Naive B cell (primary cell): Measurements from ENCODE around the gene CHST1. TPM values are rescaled to one million over a fixed set of nuclear protein-coding genes. Genes with fewer than 3 reads are reported as not detected.

Experiments
- ATAC-seq, 2 donors: fragments of 150-1000 bp; cut with Tn5 transposase; 2 replicates each; pipeline ENCODE4 v1.10.0; 2021; ENCODE audit warnings: low read depth in 2 of 2, mild to moderate bottlenecking in 2 of 2, moderate library complexity in 2 of 2
- DNase-seq: peaks from one replicate; pipeline ENCODE4 v3.0.0; 2022
- H3K27ac Mint-ChIP-seq, 6 donors: one replicate each; pipeline ENCODE4 v1.8.0; 2020 to 2022; ENCODE audit warnings: mild to moderate bottlenecking in 6 of 6, mixed read lengths in 6 of 6, moderate library complexity in 5 of 6, inconsistent platforms in 2 of 6
- H3K27me3 Mint-ChIP-seq, 3 donors: one replicate each; pipeline ENCODE4 v1.8.0; 2021 to 2022; ENCODE audit warnings: mixed read lengths in 3 of 3, mild to moderate bottlenecking in 1 of 3
- H3K36me3 Mint-ChIP-seq, 2 donors: one replicate each; pipeline ENCODE4 v1.8.0; 2020 to 2022; ENCODE audit warnings: mixed read lengths in 2 of 2, inconsistent platforms in 1 of 2, mild to moderate bottlenecking in 1 of 2
- H3K4me1 Mint-ChIP-seq, 3 donors: one replicate each; pipeline ENCODE4 v1.8.0; 2020 to 2022; ENCODE audit warnings: mixed read lengths in 3 of 3, inconsistent platforms in 1 of 3, mild to moderate bottlenecking in 1 of 3, moderate library complexity in 1 of 3
- H3K4me3 Mint-ChIP-seq, 8 donors: one replicate each; pipeline ENCODE4 v1.8.0; 2020 to 2022; ENCODE audit warnings: mild to moderate bottlenecking in 8 of 8, mixed read lengths in 8 of 8, moderate library complexity in 8 of 8, inconsistent platforms in 2 of 8
- H3K9me3 Mint-ChIP-seq, 7 donors: one replicate each; pipeline ENCODE4 v1.8.0; 2020 to 2022; ENCODE audit warnings: mixed read lengths in 7 of 7, mild to moderate bottlenecking in 5 of 7, inconsistent platforms in 2 of 7, moderate library complexity in 1 of 7
- polyA plus RNA-seq, 6 donors: library from polyadenylated mRNA; unstranded; fragments of 300-500 nt; fragmentation: Illumina TruSeq; gene quantifications; one replicate each; pipeline ENCODE4 v1.2.3, GENCODE V29; 2021; ENCODE audit warnings: low read depth in 6 of 6

Gene CHST1, protein sequence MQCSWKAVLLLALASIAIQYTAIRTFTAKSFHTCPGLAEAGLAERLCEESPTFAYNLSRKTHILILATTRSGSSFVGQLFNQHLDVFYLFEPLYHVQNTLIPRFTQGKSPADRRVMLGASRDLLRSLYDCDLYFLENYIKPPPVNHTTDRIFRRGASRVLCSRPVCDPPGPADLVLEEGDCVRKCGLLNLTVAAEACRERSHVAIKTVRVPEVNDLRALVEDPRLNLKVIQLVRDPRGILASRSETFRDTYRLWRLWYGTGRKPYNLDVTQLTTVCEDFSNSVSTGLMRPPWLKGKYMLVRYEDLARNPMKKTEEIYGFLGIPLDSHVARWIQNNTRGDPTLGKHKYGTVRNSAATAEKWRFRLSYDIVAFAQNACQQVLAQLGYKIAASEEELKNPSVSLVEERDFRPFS
- polyA plus RNA-seq: not detected

DNA sequence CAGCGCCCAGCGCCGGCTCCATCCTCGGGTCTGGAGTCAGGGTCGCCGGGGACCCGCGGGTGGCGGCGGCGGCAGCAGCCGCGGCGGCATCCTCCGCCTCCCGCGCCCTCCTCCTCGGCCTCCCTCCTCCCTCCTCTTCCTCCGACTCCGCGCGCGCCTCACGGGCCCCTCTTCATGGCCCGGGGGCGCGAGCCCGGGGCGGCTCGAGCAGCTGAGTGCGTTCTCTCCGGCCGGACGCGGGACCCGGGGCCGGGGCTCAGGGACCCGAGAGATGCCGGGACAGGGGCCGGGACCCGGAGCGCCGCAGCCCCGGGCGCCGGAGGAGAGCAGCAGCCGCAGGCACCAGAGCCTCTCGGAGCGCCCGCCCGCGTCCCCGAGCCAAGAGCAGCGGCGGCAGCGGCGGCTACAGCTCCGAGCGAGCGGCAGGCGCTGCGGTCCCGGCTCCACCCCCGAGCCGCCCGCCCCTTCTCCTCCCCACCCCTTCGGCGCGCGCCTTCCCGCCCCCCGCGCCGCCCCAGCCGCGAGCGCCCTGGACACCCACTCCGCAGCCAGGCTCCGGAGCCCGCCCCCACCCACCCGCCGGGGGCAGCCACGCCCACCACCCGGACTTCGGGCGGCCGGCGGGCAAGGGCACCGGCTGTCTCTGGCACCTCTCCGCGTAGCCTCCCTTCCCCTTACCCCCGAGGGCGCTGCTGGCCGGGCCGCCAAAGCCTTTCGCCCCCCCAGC, at the start of gene CHST1:
Gene CHST1, minus strand, starts transcription at position 417 of the 727 bp plus-strand sequence. CDS start 14,699 bp downstream, outside the sequence.
- DNase-seq: no peak
- Mint-ChIP-seq H3K36me3 (peaks cover 0 to 7% of the 10 kb centered on the region in 2 donors), H3K27ac (peak within 1 kb of the TSS in 1 of 6 donors; percentile 16), H3K9me3 (no peaks in the 10 kb centered on the region), H3K27me3 (peaks cover 49 to 84% (median 73%) of the 10 kb centered on the region in 3 donors), H3K4me3 (peak within 1 kb of the TSS; percentile 32 to 89 (median 74)), H3K4me1 (peaks cover 4 to 12% (median 5%) of the 10 kb centered on the region in 3 donors)
- no peak for ATAC-seq

DNA sequence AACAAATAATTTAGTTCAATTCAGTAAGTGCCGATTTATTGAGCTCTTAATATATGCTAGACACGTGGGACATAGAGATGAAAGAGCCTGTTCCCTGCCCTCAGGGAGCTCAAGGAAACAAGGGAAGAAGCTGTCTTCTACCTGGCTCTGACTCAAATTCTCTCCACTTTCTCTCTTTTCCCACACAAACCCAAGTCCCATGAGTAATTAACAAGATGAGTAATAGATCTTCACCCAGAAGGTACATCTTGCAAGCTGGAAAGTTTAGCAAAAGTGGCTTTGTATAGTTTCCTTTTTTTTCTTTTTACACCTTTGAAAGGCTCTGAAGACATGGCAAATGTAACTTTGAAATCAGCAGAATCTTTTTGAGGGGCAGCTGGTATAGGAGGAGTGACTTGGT, 48.2 kb upstream of the CHST1 start:
- DNase-seq: no peak
- Mint-ChIP-seq H3K36me3 (no peaks in the 10 kb centered on the region), H3K27me3 (peaks cover 24 to 61% (median 38%) of the 10 kb centered on the region in 3 donors), H3K4me1 (no peaks in the 10 kb centered on the region), H3K27ac (peak overlapping the region in 1 of 6 donors; percentile 11), H3K9me3 (peaks cover 0 to 3% (median 0%) of the 10 kb centered on the region in 7 donors), H3K4me3 (no peak overlapping the region)
- no peak for ATAC-seq

DNA sequence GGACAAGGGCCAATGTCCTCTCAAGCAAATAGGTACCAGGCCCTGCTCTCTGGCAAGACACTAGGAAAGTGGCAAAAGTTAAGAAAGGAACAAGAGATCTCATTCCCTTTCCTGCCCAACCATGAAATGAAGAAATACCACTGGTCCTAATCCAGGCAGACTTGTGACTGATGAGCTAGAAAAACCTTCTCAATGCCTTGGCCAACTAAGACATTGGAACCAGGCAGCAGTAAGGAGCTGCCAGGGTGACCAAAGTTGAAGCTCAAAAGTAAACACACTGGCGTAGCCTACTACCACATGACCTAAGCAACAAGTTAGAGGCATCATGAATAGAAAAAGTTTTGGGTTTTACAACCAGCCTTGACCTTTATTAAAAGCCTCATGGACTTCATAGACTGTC, 45.1 kb upstream of the CHST1 start:
- Mint-ChIP-seq H3K4me3 (no peak overlapping the region), H3K36me3 (no peaks in the 10 kb centered on the region), H3K27me3 (peaks cover 43 to 70% (median 54%) of the 10 kb centered on the region in 3 donors), H3K9me3 (no peaks in the 10 kb centered on the region), H3K4me1 (no peaks in the 10 kb centered on the region), H3K27ac (no peak overlapping the region)
- DNase-seq: no peak
- ATAC-seq: no peak

DNA sequence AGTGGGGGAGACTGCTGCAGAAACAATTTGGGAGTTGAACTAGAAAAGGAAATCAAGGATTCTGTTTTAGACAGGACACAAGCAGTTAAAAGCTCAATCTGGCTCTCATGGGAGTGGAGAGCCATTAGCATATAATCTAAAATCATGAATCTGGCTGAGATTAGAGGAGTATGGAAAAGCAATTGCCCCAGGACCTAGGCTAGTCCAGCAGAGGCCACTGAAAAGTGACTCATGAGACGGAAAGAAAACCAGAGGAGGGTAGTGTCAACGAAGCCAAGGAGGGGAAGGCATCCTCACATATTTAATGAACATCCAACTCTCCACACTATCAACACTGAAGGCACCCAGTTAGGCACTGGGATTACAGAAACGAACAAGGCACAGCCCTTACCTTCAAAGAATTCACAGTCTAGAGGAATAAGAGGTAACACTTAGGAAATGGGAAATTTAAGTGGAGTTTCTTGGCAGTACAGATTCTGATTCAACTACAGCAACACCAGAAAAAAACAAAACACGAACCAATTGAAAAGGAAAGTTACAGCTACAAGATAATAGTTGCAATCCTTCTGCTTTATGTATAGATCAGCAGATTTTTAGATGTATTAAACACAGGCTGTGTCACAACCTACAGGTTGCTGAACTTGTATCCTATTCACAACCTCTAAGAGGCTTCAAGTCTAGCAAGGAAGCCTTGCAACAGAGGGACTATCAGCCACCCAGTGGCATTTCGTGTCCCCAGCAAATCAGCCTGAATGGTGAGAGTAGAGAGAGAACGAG, 43.7 kb upstream of the CHST1 start:
- no peaks in the 10 kb centered on the region for H3K4me1 Mint-ChIP-seq
- no peak for DNase-seq
- no peaks in the 10 kb centered on the region for H3K36me3 Mint-ChIP-seq
- no peak overlapping the region for H3K27ac Mint-ChIP-seq
- H3K4me3 Mint-ChIP-seq: no peak overlapping the region
- H3K9me3 Mint-ChIP-seq: no peaks in the 10 kb centered on the region
- ATAC-seq: no peak
- peaks cover 39 to 68% (median 62%) of the 10 kb centered on the region in 3 donors for H3K27me3 Mint-ChIP-seq

GRCh38 chr11:45704635-45705034, 39.2 kb upstream of the CHST1 start:
- Mint-ChIP-seq H3K27me3 (peaks cover 37 to 76% (median 72%) of the 10 kb centered on the region in 3 donors), H3K4me3 (no peak overlapping the region), H3K36me3 (no peaks in the 10 kb centered on the region), H3K4me1 (no peaks in the 10 kb centered on the region), H3K27ac (no peak overlapping the region), H3K9me3 (no peaks in the 10 kb centered on the region)
- DNase-seq (no peak), ATAC-seq (no peak)

- Mint-ChIP-seq H3K36me3 (no peaks in the 10 kb centered on the region), H3K27ac (no peak overlapping the region), H3K4me3 (no peak overlapping the region), H3K4me1 (no peaks in the 10 kb centered on the region), H3K9me3 (no peaks in the 10 kb centered on the region), H3K27me3 (peaks cover 39 to 76% (median 73%) of the 10 kb centered on the region in 3 donors)
- ATAC-seq: no peak
- DNase-seq: no peak
Measured at GRCh38 chr11:45704133-45704532, 38.7 kb upstream of the CHST1 start.

GRCh38 chr11:45702511-45702910, 37.1 kb upstream of the CHST1 start:
- DNase-seq: no peak
- ATAC-seq: no peak
- peaks cover 28 to 69% (median 65%) of the 10 kb centered on the region in 3 donors for H3K27me3 Mint-ChIP-seq
- H3K27ac Mint-ChIP-seq: no peak overlapping the region
- no peaks in the 10 kb centered on the region for H3K4me1 Mint-ChIP-seq
- no peak overlapping the region for H3K4me3 Mint-ChIP-seq
- H3K9me3 Mint-ChIP-seq: no peaks in the 10 kb centered on the region
- no peaks in the 10 kb centered on the region for H3K36me3 Mint-ChIP-seq

DNA sequence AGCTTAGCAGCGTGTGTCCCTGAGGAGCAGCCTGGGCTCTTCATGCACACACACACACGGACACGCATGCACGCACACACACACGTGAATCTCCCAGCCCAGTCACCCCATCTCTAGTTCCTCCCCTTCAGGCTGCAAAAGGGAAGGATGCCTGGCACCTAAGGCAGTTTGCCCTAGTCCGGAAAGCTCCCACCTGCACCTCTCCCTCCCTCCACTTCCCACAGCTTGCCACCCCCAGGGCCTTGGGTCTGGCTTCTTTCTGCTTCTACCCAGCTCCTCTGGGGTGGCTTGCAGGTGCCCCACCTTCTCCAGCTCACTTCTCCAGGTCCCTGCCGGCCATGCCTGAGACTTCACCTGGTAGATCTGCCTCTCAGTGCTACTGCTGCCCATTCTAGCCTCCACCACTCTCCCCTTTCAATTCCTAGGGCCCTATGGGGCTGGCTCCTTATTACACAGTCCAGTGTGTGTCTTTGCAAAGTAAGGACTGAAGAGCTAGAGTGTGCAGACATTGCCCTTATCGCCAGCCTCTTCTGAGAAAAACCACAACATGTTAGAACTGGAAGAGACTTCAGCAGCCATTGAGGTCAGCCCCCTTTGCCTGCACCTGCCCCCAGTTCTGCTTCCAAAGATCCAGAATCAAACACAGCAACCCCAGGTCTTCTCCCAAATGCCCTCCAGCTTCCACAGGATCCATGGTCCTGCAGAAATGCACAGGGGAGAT, 33.5 kb upstream of the CHST1 start:
- DNase-seq (no peak), ATAC-seq (no peak)
- H3K9me3 Mint-ChIP-seq: no peaks in the 10 kb centered on the region
- no peaks in the 10 kb centered on the region for H3K4me1 Mint-ChIP-seq
- H3K27ac Mint-ChIP-seq: peak overlapping the region in 1 of 6 donors; percentile 16
- H3K4me3 Mint-ChIP-seq: no peak overlapping the region
- H3K27me3 Mint-ChIP-seq: peaks cover 26 to 66% (median 62%) of the 10 kb centered on the region in 3 donors
- no peaks in the 10 kb centered on the region for H3K36me3 Mint-ChIP-seq

GRCh38 chr11:45692808-45693453, 27.5 kb upstream of the CHST1 start:
- Mint-ChIP-seq H3K36me3 (no peaks in the 10 kb centered on the region), H3K27me3 (peaks cover 3 to 40% (median 23%) of the 10 kb centered on the region in 3 donors), H3K4me3 (no peak overlapping the region), H3K9me3 (peaks cover 0 to 2% (median 0%) of the 10 kb centered on the region in 7 donors), H3K4me1 (no peaks in the 10 kb centered on the region), H3K27ac (no peak overlapping the region)
- DNase-seq (no peak), ATAC-seq (no peak)

DNA sequence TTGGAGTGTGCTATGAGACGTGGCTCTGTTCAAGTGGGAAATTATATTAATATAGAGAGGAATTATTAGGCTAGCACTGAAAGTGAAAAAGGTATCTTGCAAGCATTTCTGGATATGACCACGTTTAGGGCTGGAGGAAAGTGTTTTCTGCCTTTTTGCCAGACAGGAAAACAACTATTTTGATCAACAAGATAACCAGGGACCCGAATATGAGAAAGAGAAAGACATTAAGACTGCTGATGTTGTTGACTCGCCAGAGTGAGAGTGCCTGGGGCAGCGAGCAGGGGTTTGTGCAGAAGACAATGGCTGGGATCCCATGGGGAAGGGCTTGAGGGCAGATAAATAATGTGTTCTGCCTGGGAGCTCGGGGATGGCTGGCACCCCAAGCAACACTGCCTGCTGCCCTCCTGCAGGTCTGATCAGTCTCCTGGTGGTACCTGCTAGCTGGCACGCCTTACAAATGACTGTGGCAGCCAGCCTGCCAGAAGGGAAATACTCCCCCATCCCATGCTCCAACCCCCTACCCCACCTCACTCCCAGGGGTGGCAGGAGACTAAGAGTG, 23.1 kb upstream of the CHST1 start:
- no peak overlapping the region for H3K27ac Mint-ChIP-seq
- no peak overlapping the region for H3K4me3 Mint-ChIP-seq
- no peaks in the 10 kb centered on the region for H3K36me3 Mint-ChIP-seq
- DNase-seq (no peak), ATAC-seq (no peak)
- peaks cover 0 to 4% (median 0%) of the 10 kb centered on the region in 7 donors for H3K9me3 Mint-ChIP-seq
- peaks cover 27 to 43% (median 29%) of the 10 kb centered on the region in 3 donors for H3K27me3 Mint-ChIP-seq
- no peaks in the 10 kb centered on the region for H3K4me1 Mint-ChIP-seq

DNA sequence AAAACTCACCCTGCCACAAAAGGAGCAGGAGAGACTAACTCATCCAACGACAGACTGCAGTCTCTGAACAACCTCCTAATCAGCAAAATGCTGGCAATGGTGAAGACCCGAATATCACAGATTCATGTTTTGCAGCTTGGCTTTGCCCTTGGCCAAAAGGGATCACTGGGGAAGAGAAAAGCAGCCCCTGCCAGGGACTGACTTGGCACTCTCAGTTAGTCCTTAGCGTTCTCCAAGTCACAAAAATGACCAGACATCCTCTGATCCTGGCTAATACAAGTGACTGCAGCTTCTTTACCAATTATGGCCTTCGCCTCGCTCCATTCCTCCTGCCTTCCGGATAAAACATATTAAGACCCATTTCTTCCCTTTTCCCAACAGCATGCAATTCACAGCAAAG, 22.4 kb upstream of the CHST1 start:
- peaks cover 0 to 4% (median 0%) of the 10 kb centered on the region in 7 donors for H3K9me3 Mint-ChIP-seq
- no peaks in the 10 kb centered on the region for H3K36me3 Mint-ChIP-seq

DNA sequence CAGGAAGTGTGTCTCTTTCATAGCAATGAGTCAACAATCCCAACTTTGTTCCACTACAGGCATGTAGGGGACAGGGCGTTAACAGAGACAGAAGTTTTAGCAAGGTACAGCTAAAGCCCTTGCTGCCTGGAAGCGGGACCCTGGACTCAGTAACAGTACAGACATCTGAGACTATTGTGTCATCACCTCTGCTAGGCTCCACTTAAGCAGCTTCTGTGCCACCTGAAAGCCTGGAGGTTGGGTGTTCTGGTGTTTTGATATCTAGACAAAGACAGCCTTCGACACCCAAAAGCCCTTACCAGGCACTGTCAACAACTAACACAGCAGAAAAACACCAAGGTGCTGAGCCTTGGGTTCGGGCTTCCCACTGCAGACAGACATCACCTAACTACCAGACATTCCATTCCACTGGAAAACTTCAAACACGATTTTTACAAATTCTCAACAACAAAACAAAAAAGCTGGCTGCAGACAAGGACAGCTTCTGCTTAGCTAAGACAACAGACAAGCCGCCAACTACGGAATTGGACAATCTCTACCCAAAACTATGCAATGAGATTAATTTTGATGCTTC, 20.6 kb upstream of the CHST1 start:
- Mint-ChIP-seq H3K9me3 (peaks cover 0 to 2% (median 0%) of the 10 kb centered on the region in 7 donors), H3K36me3 (no peaks in the 10 kb centered on the region), H3K27ac (no peak overlapping the region), H3K4me1 (no peaks in the 10 kb centered on the region), H3K4me3 (peak overlapping the region in 1 of 8 donors; percentile 57), H3K27me3 (peaks cover 26 to 44% (median 29%) of the 10 kb centered on the region in 3 donors)
- DNase-seq (no peak), ATAC-seq (no peak)

More for the DNA sequence above, 22.4 kb upstream of the CHST1 start:
- no peak overlapping the region for H3K4me3 Mint-ChIP-seq
- peak overlapping the region in 1 of 6 donors; percentile 52 for H3K27ac Mint-ChIP-seq
- H3K4me1 Mint-ChIP-seq: no peaks in the 10 kb centered on the region
- ATAC-seq (no peak), DNase-seq (no peak)
- H3K27me3 Mint-ChIP-seq: peaks cover 29 to 43% (median 29%) of the 10 kb centered on the region in 3 donors
